ENCODE measurements around the gene UBD. TPM values are rescaled to one million over a fixed set of nuclear protein-coding genes. Genes with fewer than 3 reads are reported as not detected.

The UBD gene
- total RNA-seq, 1 donor from 2014 or later: not detected

DNA sequence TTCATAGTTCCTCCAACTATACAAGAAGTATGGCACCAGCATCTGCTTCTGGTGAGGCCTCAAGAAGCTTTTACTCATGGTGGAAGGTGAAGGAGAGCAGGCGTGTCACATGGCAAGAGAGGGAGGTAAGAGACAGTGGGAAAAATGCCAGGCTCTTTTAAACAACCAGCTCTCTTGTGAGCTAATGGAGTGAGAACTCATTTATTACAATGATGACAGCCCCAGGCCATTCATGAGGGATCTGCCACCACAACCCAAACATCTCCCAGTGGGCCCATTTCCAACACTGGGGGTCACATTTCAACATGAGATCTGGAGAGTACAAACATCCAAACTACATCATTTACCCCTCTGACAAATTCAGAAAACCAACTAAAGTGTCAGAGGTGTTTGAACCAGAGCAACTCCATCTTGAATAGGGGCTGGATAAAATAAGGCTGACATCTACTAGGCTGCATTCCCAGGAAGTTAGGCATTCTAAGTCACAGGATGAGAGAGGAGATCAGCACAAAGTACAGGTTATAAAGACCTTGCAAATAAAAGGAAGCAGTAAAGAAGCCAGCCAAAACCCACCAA, 2.2 kb upstream of the UBD start:
- FAIRE-seq: no peak
- DNase-seq (ENCODE audit: low spot score in 2 of 2): no peak

DNA sequence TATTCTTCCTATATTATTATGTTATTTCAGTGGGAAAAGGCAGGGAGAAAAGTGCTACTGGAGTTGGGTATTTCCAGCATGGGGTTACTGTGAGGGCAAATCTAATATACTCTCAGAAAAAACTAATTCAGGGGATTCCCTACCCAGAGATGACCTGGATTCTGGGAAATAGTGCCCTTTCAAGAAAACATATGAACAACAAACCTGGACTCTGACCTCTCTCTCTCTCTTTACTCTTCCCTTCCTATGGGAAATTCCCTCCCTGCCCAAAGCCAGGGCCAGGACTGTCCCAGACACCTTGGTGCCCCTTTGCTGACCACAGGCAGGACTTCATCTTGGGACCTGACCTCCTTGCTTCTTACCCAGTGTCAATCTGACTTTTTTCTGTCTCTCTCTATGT, 1.6 kb upstream of the UBD start:
- DNase-seq (ENCODE audit: low spot score in 2 of 2) (no peak), FAIRE-seq (no peak)

DNA sequence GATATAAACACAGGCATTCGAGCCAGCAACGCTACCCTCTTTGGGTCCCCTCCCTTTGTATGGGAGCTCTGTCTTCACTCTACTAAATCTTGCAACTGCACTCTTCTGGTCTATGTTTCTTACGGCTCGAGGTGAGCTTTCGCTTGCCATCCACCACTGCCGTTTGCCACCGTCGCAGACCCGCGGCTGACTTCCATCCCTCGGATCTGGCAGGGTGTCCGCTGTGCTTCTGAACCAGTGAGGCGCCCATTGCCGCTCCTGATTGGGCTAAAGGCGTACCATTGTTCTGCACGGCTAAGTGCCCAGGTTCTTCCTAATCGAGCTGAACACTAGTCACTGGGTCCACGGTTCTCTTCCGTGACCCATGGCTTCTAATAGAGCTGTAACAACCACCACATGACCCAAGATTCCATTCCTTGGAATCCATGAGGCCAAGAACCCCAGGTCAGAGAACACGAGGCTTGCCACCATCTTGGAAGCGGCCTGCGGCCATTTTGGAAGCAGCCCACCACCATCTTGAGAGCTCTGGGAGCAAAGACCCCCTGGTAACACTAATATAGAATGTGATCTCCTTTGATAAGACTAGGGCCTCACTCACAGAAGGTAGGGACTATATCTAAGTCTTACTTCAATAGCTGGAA, 973 bp downstream of the UBD start:
- DNase-seq (ENCODE audit: low spot score in 2 of 2) (no peak), FAIRE-seq (no peak)

DNA sequence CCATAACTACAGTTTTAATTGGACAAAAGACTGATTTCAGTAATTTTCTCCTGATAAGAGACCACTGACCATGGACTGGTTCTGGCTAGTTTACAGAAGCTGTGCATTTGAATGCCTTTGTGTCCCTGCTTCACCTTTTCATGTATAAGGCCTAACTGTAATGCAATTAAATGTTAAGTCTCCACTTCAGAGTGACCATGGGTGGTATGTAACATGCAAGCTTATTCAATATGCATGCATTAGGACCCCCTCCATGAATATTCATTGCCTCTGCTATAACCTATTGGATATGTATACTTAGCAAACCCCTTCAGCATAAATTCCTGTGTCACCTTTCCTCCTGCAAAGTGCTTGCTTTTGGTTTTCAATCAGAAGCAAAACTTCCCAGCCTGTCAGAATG, 2.2 kb downstream of the UBD start:
- FAIRE-seq (no peak), DNase-seq (ENCODE audit: low spot score in 2 of 2) (no peak)

DNA sequence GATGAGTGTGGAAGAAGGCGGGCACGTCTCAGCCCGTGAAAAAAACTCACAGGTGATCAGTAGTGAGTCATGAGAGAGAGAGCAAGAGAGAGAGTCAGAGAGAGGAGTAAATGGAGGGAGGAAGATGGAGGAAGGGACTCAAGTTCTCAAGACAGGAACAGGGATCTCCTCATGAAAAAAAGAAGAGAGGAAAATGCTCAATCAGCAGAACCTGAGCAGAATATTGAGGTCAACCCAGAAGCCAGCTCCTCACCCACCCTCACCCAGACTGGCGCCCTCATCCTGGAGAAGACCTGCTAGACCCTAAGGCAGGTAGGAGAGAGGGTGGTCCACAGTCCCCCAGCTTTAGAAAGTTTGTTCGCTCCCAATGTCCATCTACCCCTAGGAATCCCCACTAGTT, 4.8 kb downstream of the UBD start:
- DNase-seq (ENCODE audit: low spot score in 2 of 2): no peak
- no peak for FAIRE-seq

DNA sequence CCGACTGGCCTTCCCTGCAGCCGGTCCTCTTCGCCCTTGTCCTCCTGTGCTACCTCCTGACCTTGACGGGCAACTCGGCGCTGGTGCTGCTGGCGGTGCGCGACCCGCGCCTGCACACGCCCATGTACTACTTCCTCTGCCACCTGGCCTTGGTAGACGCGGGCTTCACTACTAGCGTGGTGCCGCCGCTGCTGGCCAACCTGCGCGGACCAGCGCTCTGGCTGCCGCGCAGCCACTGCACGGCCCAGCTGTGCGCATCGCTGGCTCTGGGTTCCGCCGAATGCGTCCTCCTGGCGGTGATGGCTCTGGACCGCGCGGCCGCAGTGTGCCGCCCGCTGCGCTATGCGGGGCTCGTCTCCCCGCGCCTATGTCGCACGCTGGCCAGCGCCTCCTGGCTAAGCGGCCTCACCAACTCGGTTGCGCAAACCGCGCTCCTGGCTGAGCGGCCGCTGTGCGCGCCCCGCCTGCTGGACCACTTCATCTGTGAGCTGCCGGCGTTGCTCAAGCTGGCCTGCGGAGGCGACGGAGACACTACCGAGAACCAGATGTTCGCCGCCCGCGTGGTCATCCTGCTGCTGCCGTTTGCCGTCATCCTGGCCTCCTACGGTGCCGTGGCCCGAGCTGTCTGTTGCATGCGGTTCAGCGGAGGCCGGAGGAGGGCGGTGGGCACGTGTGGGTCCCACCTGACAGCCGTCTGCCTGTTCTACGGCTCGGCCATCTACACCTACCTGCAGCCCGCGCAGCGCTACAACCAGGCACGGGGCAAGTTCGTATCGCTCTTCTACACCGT, 6.1 kb downstream of the UBD start:
- no peak for FAIRE-seq
- DNase-seq (ENCODE audit: low spot score in 2 of 2): peak in 1 of 2 donors; percentile 44

DNA sequence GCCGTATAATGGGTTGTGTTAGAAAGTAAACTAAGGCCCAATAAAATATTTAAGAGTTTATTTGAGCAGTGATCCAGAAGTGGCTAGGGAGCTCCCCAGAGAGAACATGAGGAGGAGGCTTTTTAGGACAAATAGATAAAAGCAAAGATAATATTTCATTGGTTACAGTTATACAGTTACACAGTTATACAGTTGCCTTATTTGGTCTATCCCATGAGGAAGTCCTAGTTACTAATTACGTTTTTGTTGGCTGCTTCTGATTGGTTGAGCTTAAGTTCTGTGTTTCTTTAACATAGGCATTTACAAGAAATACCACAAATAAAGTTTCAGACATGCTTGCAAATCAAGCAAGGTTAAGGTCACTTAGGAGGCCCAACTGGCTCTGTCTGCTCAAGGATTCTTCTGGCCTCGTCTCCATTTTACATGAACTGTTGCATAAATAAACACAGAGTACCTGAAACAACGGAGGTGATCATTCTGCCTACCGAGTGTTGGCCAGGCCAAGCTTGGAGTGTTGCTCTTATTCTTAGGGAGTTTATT, 7.0 kb downstream of the UBD start:
- DNase-seq (ENCODE audit: low spot score in 2 of 2): peak; percentile 48 to 60
- no peak for FAIRE-seq

DNA sequence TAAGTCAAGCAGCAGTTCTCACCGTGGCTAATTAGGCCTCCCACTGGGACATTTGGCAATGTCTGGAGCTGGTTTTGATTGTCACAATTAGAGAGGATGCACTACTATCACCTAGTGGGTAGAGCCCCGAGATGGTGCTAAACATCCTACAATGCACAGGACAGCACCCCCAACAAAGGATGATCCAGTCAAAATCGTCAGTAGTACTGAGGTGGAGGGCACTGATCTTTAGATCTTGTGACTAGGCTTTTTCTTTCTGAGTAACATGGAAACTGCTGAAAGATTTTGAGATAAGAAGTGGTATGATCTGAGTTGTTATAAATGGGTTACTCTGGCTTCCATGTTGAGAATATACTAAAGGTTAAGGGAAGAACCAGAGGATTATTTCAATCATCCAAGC, 12.0 kb downstream of the UBD start:
- FAIRE-seq (no peak), DNase-seq (ENCODE audit: low spot score in 2 of 2) (no peak)

DNA sequence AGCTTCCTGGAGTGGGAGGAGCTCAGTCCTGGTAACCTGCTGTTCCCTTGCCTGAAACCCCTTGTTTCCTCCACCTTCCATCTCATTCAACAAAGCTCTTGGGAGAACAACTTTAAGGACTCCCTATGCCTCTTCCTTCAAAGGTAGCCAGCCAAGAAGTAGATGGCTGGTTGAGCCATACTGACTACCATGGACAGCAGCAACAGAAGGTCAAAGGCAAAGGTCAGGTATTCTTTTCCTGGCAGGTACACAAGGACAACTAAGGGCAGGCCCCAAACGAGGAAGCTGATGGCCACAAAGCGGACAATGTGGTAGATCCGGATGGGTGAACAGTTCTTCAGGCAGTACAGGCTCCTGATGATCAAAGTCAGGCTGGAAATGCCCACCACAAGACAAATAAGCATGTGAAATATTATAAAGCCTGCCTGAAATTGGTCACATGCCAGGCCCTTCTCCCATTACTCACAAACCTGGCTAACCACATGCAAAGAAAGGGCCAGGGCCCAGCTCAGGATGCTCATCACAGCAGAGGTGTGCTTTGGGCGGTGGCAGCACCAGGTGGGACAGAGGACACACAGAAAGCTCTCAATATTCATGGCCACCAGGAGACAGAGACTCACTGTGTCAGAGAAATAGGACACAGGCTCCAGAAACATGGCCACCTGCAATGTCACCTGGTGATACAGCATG, 21.7 kb downstream of the UBD start:
- DNase-seq (ENCODE audit: low spot score in 2 of 2) (no peak), FAIRE-seq (no peak)

DNA sequence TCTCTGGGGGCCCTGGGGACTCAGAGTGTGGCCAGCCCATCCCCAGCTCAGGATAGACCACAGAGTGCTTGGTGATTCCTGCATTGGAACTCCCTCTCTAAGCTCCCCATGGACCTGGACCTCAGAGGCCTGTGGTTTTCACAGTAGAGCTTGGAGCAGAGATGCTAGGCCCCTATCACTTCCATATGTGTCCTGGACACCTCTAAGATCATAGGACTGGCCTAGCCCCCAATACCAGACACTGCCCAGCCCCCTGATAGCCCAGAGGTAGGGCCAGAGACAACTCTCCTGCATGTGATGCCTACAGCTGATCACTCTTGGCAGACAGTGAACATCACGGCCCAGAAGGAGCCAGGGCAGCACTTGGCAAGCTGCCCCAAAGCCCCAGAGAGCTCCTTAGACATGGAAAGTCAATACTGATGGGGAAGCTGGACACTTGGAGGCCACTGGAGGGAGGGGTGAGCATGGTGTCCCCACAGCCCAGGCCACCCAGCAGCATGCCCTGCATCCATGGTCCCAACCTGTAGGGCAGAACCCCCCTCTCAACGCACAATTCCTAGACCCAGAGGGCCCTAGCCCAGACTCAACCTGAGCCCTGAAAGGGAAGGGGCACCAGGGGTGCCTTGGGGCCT, 27.1 kb downstream of the UBD start:
- FAIRE-seq: no peak

DNA sequence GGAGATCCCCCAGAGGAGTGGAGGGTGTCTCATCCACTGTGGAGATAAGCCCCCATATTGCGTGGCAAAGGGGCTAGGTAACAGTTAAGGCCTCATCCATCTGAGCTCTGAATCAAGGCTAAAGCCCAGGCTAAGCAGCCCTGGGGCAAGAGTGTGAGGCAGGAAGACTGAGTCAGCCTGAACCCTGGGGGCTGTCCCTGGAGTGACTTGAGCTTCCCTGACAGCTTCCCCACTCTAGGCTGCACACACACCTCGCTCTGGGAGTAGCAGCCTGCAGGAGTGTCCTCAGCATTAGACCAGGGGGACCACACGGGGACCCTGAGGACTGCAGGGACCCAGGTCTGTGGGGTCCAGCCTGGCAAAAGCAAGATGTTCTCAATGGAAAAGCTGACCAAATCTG, 27.9 kb downstream of the UBD start:
- DNase-seq (ENCODE audit: low spot score in 2 of 2) (no peak), FAIRE-seq (no peak)

More for the DNA sequence above, 27.1 kb downstream of the UBD start:
- DNase-seq (ENCODE audit: low spot score in 2 of 2): no peak

DNA sequence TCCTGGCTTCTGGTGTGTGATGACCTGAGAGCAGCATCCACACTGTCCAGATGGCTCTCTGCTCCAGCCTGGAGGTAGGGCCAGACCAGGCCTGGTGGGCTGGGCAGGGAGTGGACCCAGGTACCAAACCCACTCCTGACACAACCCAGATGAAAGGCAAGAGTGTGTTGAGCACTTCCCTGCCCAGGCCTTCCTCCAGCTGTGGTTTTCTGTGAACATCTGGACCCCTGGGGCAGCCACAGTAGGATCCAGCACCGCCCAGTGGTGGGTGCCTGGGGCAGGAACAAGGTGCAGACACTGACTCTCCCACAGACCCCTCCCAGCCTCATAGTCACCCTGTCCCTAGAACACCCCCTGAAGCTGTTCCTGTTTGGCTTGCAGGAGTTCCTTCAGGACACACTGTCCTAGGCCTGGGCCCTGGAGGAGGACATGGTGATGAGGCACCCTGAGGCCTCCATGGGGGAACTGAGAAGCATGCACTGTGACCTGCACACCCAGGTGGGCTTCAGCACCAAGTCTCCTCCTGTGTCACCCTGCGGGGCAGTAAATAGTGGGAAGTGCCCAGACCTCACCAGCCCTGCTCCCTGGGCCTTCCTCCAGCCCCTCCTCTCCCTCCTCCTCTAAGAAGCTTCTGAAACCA, 28.7 kb downstream of the UBD start:
- FAIRE-seq (no peak), DNase-seq (ENCODE audit: low spot score in 2 of 2) (no peak)

DNA sequence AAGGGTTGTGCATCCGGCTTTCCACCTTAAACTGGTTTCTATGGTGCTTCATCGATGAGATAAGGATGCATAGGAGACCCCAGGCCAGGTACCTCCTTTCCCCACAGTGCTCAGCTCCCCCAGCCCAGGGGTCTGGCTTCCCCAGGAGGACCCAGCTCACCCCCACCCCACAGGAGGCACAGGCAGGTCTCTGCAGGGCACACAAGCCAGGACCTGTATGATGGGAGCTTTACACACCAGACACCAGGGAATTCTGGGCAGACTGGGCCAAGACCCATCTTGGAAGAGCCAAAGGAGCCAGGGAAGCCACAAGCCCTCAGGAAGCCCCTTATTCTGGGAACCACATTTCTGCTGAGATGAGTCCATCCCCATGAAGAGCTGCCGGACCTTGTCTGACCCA, 29.6 kb downstream of the UBD start:
- DNase-seq (ENCODE audit: low spot score in 2 of 2) (no peak), FAIRE-seq (no peak)

DNA sequence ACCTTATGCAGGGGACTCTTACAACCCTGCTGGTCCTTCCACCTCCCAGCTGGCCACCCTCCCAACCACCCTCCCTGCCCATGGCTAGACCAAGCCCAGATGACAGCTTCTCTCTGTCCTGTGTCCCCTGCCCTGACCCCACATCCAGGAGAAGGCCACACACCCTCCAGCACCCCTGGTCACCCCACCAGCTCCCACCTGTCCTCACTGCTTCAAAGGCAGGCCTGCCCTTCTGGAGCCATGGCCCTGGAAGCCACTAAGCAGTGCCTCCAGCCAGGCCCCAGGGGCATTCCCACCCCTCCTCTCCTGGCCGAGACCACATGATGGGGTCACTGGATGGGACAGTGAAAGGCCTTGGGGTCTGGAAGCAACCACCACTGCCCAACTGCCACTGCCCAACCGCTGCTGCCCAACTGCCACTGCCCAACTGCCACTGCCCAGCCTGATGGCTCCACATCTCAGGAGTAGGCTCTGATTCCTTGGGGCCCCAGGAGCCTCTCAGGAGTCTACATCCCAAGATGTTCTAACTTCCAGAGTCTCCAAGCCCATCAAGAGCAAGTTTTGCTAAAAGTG, 30.5 kb downstream of the UBD start:
- FAIRE-seq (no peak), DNase-seq (ENCODE audit: low spot score in 2 of 2) (no peak)

DNA sequence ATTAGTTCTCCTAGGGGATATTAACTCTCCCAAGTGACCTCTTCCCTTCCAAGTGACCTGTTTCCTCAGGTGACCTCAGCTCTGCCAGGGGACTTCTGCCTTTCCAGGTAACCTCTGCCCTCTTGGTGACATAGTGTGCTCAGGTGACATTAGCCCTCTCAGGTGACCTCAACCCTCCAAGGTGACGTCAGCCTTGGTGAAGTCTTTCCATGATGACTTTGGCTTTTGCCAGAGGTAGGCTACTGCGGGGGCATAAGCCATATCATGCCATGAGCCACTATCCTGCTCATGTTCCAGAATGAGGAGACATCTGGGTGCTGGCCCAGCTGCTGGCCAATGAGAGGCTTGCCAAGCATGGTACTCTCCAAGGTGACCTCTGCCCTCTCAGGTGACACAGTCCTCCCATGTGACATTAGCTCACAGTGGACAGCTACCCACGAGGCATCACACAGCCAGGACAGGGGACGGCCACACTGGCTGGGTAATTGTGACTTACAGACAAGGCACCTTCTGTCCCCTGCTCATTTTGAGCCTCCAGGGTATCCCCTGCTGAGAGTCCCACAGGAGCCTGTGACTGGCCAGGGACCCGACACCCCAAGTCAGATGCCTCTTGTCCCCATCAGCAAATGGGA, 31.1 kb downstream of the UBD start:
- FAIRE-seq (no peak), DNase-seq (ENCODE audit: low spot score in 2 of 2) (no peak)

DNA sequence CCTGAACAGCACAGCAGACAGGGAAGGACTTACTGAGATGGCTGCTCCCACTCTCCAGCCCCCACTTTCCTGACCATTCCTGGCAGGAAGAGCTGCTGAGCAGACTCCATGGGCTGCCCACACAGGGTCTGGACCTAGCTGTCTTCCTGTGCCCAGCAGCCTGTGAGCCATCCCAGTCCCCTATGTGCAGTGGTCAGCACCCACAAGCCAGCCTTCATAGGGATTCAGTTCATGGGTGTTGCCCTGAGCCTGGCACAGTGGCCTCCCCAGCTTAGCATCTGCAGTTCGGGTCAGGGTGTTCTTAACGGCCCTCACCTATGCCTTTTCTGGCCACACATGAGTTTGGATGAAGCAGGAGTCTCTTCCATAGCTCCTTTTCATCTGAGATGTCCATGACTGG, 32.0 kb downstream of the UBD start:
- no peak for DNase-seq (ENCODE audit: low spot score in 2 of 2)
- FAIRE-seq: no peak

DNA sequence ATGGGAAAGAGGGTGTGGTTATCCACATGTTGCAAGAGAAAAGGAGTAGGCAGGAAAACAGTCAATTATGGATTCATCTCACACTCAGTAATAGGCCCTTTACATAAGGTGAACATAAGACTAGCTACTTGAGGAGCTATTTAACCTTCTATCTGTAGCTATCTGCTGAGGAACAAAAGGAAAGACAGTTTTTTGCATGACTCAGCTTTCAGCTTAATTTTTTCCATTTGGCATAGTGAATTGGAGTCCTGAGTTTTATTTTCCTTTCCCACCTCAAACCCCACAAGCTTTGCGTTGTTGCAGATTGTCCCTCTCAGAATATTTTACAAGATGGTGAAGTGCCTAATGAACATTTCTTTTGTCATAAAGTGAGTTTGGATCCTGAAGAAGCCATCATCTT, 32.4 kb downstream of the UBD start:
- FAIRE-seq (no peak), DNase-seq (ENCODE audit: low spot score in 2 of 2) (no peak)

DNA sequence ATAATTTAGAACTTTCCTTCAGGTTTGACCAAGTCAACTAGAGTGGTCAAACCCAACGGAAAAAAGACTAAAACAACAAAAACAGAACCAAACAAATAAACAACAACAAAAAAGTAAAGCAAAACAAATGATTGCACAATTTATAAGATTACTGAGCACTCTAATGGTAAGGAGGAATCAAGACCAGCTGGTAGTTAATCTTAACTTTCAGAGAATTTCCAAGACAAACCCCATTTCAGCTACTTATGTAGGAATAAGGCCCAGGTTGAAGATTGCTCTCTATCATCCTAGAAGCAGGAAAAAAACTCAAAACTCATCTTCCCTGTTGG, 34.3 kb downstream of the UBD start:
- FAIRE-seq (no peak), DNase-seq (ENCODE audit: low spot score in 2 of 2) (no peak)
